Uterus (tissue), 2 donors: Measurements from ENCODE around the gene SMIM41.

Source experiments
- POLR2A ChIP-seq, 2 donors: fragments of 450-650 bp; IDR thresholded peaks; one replicate each; pipeline ENCODE4 v1.6.1; 2016; ENCODE audit warnings: antibody characterized with exemption in 2 of 2, mild to moderate bottlenecking in 1 of 2, moderate library complexity in 1 of 2
- TF ChIP-seq, protein P1 (sequence below), 4 experiments: fragments of 200-600 bp in 2 of 4; fragments of 450-650 bp in 2 of 4; sonication (generic) in 2 of 4; IDR thresholded peaks; one replicate each; pipeline ENCODE4 v1.5.1; 2016 to 2019; ENCODE audit warnings: antibody characterized with exemption in 4 of 4, mild to moderate bottlenecking in 2 of 4, moderate library complexity in 1 of 4

DNA sequence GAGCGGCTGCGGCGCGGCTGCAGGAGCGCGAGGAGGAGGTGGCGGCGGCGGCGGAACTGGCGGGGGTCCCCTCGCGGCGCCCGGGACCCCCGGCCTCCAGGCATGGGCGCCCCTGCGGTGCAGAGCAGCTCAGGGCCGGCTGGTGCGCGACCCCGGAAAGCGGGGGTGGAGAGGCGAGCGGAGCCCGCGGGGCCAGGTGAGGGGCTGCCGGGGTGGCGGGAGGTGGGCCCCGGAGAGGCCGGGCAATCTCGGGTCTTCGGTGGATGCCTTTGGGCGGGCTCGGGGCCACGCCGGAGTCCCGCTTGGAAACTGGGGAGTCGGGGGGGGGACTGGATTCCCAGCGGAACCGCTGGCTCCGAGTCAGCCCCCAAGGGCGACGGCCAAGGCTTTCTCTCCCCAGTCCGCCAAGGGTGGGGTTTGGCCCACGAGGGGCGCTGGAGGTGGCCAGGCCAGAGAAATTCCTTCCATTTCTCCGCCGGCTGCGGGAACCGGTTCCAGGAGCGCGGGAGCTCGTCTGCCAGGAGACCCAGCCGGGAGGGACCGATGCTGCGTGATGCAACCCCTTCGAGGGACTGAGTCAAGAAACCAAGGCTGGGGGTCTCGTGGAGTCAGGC is 42.1 kb upstream of the SMIM41 start:
- TF ChIP-seq, protein P1, sequence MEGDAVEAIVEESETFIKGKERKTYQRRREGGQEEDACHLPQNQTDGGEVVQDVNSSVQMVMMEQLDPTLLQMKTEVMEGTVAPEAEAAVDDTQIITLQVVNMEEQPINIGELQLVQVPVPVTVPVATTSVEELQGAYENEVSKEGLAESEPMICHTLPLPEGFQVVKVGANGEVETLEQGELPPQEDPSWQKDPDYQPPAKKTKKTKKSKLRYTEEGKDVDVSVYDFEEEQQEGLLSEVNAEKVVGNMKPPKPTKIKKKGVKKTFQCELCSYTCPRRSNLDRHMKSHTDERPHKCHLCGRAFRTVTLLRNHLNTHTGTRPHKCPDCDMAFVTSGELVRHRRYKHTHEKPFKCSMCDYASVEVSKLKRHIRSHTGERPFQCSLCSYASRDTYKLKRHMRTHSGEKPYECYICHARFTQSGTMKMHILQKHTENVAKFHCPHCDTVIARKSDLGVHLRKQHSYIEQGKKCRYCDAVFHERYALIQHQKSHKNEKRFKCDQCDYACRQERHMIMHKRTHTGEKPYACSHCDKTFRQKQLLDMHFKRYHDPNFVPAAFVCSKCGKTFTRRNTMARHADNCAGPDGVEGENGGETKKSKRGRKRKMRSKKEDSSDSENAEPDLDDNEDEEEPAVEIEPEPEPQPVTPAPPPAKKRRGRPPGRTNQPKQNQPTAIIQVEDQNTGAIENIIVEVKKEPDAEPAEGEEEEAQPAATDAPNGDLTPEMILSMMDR (IDR thresholded peaks at IDR 0.05) = no peak
- TF ChIP-seq POLR2A (IDR thresholded peaks at IDR 0.05) = no peak
